Putamen (tissue), 1 donor: ENCODE measurements around the gene TAF11L12.
"Not testable (repeated sequence)": the region's sequence is repeated elsewhere in the genome, so short reads cannot be mapped to it uniquely, and the experiment has no call there.

Source experiments
- DNase-seq: peaks from one replicate; pipeline ENCODE4 v3.0.0-alpha.2; 2016; ENCODE audit warnings: low spot score

TAF11L12 gene

DNA sequence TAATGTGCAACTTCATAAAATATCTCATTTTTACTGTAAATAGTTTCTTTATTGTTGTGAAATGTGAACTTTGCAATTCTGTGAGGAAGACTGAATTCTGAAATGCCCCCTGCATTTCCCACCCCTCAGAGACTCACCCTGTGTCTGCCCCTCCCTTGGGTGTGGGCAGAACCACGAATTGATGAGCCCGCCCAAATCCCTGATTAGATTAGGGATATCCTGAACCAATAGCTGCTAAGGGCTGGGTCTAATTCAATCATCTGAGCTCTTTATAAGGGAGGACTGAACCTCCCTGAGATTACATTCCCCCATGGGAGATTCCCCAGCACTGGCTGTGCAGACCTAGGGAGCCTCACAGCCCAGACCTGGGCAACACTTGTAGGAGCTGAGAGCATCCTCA lies at the start of gene TAF11L12:
Gene TAF11L12, plus strand, starts transcription at position 301 of the 400 bp plus-strand sequence.
- not testable (repeated sequence) for DNase-seq

DNA sequence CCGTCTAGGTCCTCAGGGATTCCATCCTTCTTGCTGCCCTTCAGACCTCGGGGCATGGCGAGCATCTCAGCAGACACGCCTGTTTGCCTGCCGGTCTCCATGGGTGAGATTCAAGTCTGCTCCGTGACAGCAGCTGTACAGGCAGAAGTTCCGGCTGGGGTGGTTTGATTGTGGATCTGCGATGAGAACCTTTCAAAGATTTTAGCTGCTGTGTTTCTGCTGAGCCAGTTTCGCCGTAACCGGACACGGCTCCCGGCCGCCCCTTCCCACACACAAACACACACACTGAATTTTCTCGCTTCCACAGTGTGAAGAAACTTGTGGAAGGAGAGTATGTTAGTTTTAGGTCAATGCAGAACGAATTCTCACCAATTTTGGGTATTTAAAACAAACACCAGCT lies 24.5 kb upstream of the TAF11L12 start, which contains the start of gene TAF11L7:
Gene TAF11L7, minus strand, starts transcription at position 101 of the 400 bp plus-strand sequence.
- not testable (repeated sequence) for DNase-seq

DNA sequence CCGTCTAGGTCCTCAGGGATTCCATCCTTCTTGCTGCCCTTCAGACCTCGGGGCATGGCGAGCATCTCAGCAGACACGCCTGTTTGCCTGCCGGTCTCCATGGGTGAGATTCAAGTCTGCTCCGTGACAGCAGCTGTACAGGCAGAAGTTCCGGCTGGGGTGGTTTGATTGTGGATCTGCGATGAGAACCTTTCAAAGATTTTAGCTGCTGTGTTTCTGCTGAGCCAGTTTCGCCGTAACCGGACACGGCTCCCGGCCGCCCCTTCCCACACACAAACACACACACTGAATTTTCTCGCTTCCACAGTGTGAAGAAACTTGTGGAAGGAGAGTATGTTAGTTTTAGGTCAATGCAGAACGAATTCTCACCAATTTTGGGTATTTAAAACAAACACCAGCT lies 19.3 kb upstream of the TAF11L12 start, which contains the start of gene TAF11L8:
Gene TAF11L8, minus strand, starts transcription at position 101 of the 400 bp plus-strand sequence.
- DNase-seq, result not testable (repeated sequence)

DNA sequence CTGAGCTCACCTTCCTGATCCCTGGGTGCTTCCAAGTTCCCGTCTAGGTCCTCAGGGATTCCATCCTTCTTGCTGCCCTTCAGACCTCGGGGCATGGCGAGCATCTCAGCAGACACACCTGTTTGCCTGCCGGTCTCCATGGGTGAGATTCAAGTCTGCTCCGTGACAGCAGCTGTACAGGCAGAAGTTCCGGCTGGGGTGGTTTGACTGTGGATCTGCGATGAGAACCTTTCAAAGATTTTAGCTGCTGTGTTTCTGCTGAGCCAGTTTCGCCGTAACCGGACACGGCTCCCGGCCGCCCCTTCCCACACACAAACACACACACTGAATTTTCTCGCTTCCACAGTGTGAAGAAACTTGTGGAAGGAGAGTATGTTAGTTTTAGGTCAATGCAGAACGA lies 15.9 kb upstream of the TAF11L12 start, which contains the start of gene TAF11L9:
Gene TAF11L9, minus strand, starts transcription at position 140 of the 400 bp plus-strand sequence.
- not testable (repeated sequence) for DNase-seq

DNA sequence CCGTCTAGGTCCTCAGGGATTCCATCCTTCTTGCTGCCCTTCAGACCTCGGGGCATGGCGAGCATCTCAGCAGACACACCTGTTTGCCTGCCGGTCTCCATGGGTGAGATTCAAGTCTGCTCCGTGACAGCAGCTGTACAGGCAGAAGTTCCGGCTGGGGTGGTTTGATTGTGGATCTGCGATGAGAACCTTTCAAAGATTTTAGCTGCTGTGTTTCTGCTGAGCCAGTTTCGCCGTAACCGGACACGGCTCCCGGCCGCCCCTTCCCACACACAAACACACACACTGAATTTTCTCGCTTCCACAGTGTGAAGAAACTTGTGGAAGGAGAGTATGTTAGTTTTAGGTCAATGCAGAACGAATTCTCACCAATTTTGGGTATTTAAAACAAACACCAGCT lies 12.5 kb upstream of the TAF11L12 start, which contains the start of gene TAF11L10:
Gene TAF11L10, minus strand, starts transcription at position 101 of the 400 bp plus-strand sequence.
- not testable (repeated sequence) for DNase-seq

DNA sequence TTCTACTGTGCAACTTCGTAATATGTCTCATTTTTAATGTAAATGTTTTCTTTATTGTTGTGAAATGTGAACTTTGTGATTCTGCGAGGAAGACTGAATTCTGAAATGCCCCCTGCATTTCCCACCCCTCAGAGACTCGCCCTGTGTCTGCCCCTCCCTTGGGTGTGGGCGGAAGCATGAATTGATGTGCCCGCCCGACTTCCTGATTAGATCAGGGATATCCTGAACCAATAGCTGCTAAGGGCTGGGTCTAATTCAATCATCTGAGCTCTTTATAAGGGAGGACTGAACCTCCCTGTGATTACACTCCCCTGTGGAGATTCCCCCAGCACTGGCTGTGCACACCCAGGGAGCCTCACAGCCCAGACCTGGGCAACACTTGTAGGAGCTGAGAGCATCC lies 6.3 kb upstream of the TAF11L12 start, which contains the start of gene TAF11L11:
Gene TAF11L11, plus strand, starts transcription at position 304 of the 400 bp plus-strand sequence.
- not testable (repeated sequence) for DNase-seq

DNA sequence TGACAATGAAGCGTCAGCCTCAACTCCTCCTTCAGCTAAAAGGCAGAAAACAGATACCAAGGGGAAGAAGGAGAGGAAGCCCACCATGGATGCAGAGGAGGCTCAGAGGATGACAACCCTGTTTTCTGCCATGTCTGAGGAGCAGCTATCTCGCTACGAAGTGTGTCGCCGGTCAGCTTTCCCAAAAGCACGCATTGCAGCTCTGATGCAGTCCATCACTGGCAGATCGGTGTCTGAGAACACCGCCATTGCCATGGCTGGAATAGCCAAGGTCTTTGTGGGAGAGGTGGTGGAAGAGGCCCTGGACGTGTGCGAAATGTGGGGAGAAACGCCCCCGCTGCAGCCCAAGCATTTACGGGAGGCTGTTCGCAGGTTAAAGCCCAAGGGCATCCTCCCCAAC lies 5.2 kb upstream of the TAF11L12 start:
- no peak for DNase-seq

DNA sequence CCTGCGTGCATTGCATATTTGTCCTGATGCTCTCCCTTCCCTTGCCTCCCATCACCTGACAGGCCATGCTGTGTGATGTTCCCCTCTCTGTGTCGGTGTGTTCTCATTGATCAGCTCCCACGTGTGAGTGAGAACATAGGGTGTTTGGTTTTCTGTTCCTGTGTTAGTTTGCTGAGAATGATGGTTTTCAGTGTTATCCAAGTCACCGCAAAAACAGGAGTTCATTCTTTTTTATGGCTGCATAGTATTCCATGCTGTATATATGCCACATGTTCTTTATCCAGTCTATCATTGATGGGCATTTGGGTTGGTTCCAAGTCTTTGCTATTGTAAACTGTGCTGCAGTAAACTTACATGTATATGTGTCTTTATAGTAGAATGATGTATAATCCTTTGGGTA lies 2.7 kb upstream of the TAF11L12 start:
- not testable (repeated sequence) for DNase-seq

DNA sequence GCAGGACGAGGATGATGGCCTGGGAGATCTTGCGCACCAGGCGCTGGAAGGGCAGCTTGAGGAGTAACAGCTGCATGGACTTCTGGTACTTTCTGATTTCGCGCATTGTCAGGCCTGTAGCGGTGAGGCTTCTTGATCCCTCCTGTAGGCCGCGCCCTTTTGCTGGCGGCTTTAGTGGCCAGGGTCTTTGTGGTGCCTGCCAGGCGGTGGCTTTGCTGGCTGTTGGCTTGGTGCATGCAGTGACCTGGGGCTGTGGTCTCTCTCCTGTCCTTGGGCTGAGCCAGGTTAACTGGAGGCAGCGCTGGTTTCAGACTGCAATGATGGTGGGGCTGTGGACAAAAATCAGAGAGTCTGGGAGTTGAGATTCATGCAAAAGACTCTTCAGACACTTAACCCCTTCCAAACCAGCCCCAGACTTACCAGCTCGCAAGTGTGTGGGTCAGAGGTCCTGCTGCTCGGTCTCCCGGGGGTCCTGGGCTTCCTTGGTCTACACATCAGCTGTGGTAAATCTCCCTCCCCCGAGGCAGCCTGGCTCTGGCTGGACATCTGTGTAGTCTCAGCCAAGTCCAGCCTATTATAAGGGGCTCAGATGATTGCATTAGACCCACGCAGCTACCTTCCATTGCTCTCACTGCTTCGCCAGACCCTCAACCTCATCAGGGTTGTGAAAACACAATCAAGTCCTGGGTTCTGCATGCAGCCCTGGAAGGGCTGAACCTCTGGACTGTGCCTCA lies 4.8 kb downstream of the TAF11L12 start:
- no peak for DNase-seq

DNA sequence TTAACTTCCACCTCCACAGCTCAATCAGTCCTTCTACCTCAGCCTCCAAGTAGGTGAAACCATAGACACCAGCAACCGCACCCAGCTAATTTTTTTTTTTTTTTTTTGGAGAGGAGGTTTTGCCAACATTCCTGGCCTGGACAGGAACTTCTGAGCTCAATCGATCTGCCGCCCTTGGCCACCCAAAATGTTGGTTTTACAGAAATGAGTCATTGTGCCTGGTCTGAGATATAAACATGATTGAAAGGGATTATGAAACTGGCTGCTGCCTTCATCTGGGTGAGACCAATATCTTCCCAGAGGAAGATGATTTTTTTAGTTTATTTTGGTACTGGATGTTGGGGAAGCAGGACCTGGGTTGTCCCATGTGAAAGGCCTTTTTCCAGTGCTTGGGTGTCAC lies 9.2 kb downstream of the TAF11L12 start:
- no peak for DNase-seq

DNA sequence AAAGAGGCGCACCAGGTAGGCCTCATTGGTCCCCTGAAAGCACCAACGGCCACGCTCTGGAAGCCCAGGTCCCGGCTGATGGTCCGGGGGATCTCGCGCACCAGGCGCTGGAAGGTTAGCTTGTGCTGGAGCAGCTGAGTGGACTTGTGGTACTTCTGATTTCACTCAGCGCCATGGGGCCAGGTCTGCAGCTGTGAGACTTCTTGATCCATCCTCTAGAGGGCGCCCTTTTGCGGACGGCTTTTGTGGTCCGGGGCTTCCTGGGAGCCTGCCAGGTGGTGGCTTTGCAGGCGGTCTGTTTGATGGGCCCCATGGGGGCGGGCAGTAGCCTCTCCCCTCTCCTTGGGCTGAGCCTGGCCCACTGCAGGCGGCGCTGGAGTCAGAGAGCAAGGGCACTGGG lies 10.4 kb downstream of the TAF11L12 start:
- no peak for DNase-seq

DNA sequence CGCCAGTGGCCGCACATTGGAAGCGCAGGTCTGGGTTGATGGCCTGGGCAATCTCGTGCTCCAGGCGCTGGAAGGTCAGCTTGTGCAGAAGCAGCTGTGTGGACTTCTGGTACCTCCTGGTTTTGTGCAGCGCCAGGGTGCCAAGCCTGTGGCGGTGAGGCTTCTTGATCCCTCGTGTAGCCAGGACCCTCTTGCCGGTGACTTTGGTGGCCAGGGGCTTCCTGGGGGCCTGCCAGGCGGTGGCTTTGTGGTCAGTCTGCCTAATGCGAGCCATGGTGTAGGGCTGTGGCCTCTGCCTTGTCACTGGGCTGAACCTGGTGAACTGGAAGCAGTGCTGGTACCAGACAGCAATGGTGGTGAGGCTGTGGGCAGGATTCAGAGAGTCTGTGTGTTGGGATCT lies 15.5 kb downstream of the TAF11L12 start:
- no peak for DNase-seq

DNA sequence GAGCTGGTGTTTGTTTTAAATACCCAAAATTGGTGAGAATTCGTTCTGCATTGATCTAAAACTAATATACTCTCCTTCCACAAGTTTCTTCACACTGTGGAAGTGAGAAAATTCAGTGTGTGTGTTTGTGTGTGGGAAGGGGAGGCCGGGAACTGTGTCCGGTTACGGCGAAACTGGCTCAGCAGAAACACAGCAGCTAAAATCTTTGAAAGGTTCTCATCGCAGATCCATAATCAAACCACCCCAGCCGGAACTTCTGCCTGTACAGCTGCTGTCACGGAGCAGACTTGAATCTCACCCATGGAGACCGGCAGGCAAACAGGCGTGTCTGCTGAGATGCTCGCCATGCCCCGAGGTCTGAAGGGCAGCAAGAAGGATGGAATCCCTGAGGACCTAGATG lies 21.6 kb downstream of the TAF11L12 start, which contains the start of gene TAF11L13:
Gene TAF11L13, plus strand, starts transcription at position 301 of the 400 bp plus-strand sequence.
- DNase-seq, result not testable (repeated sequence)

DNA sequence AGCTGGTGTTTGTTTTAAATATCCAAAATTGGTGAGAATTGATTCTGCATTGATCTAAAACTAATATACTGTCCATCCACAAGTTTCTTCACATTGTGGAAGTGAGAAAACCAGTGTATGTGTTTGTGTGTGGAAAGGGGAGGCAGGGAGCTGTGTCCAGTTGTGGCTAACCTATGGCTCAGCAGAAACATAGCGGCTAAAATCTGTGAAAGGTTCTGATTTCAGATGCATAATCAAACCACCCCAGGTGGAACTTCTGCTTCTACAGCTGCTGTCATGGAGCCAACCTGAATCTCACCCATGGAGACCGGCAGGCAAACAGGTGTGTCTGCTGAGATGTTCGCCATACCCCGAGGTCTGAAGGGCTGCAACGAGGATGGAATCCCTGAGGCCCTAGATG lies 24.0 kb downstream of the TAF11L12 start, which contains the start of gene TAF11L14:
Gene TAF11L14, plus strand, starts transcription at position 301 of the 400 bp plus-strand sequence.
- DNase-seq, result no peak

DNA sequence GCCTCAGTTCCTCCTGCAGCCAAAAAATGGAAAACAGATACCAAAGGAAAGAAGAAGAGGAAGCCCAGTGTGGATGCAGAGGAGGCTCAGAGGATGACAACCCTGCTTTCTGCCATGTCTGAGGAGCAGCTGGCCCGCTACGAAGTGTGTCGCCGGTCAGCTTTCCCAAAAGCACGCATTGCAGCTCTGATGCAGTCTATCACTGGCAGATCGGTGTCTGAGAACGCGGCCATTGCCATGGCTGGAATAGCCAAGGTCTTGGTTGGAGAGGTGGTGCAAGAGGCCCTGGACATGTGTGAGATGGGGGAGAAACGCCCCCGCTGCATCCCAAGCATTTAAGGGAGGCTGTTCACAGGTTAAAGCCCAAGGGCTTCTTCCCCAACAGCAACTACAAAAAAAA lies 39.0 kb downstream of the TAF11L12 start:
- DNase-seq, result not testable (repeated sequence)

DNA sequence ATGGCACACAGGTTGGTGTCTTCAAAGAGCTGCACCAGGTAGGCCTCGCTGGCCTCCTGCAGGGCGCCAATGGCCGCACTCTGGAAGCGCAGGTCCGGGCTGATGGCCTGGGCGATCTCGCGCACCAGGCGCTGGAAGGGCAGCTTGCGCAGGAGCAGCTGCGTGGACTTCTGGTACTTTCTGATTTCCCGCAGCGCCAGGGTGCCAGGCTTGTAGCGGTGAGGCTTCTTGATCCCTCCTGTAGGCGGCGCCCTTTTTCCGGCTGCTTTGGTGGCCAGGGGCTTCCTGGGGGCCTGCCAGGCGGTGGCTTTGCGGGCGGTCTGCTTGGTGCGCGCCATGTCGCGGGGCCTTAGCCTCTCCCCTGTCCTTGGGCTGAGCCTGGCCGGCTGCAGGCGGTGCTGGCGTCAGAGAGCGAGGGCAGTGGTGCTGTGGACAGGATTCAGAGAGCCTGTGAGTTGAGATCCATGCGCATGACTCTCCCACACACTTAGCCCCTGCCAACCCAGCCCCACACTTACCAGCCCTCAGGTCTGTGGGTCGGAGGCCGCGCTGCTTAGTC lies 45.1 kb downstream of the TAF11L12 start:
- DNase-seq, result not testable (repeated sequence)

DNA sequence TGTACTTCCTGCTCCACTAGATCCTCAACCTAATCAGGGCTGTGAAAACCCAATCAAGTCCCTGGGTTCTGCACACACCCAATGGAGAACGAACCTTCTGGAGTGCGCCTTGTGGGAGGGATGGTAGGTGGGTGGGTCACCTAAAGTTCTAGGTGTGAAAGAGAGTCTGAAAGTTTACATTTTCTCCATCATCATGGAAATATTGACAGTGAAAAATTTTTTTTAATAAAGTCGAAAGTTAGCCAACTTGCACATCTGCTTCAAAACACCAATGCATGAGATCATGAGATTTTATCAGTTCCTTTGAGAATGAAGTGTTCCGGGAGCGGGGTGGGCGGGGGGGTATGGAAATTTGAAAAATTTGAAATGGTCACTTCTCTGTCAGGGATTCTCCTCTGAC lies 45.7 kb downstream of the TAF11L12 start:
- DNase-seq, result no peak
